Memory B cell (primary cell): ENCODE measurements around the gene CRYBA2.

Source experiments
- ATAC-seq: fragments of 150-1000 bp; cut with Tn5 transposase; 2 replicates; pipeline ENCODE4 v1.10.0; 2021; ENCODE audit warnings: low read depth, mild to moderate bottlenecking, moderate library complexity
- DNase-seq, 2 donors: peaks; one replicate each; pipeline ENCODE4 v3.0.0; 2022; ENCODE audit warnings: low spot score in 2 of 2
- H3K27ac Mint-ChIP-seq: one replicate; pipeline ENCODE4 v1.8.0; 2022; ENCODE audit warnings: mild to moderate bottlenecking, moderate library complexity, mixed read lengths
- H3K27me3 Mint-ChIP-seq: one replicate; pipeline ENCODE4 v1.8.0; 2022; ENCODE audit warnings: mixed read lengths
- H3K36me3 Mint-ChIP-seq: one replicate; pipeline ENCODE4 v1.8.0; 2022; ENCODE audit warnings: mild to moderate bottlenecking, mixed read lengths
- H3K4me1 Mint-ChIP-seq: one replicate; pipeline ENCODE4 v1.8.0; 2022; ENCODE audit warnings: mixed read lengths
- H3K4me3 Mint-ChIP-seq: one replicate; pipeline ENCODE4 v1.8.0; 2022; ENCODE audit warnings: mild to moderate bottlenecking, moderate library complexity, mixed read lengths
- H3K9me3 Mint-ChIP-seq: one replicate; pipeline ENCODE4 v1.8.0; 2022; ENCODE audit warnings: mixed read lengths

CRYBA2 gene

DNA sequence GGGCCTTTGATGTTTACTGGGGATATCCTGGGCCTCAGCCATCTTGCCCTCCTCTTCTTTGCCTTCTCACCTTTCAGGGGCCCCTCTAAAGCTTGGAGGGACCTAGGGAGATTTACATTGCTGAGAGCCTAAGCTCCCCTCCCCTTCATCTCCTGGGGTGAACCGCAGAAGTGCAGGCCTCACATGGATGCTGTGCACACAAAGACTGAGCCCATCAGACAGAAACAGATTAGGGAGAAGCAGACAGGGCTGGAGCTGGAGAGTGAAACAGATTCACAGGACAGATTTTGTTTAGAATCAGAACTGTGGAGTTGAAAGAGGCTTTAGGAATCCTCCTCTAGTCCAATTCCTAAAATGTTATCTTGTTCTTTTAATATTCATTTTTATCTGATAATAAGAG lies 37.2 kb downstream of the CRYBA2 start:
- H3K4me3 Mint-ChIP-seq: no peak overlapping the region
- peaks cover under 1% of the 10 kb centered on the region for H3K36me3 Mint-ChIP-seq
- H3K9me3 Mint-ChIP-seq: no peaks in the 10 kb centered on the region
- DNase-seq: no peak
- peaks cover 13% of the 10 kb centered on the region for H3K27me3 Mint-ChIP-seq
- H3K27ac Mint-ChIP-seq: no peak overlapping the region
- no peak for ATAC-seq
- peaks cover 5% of the 10 kb centered on the region for H3K4me1 Mint-ChIP-seq

GRCh38 chr2:218954541-218955300 lies 38.5 kb downstream of the CRYBA2 start:
- Mint-ChIP-seq H3K27ac (no peak overlapping the region), H3K4me1 (no peaks in the 10 kb centered on the region), H3K27me3 (peaks cover 14% of the 10 kb centered on the region), H3K4me3 (no peak overlapping the region), H3K9me3 (no peaks in the 10 kb centered on the region), H3K36me3 (no peaks in the 10 kb centered on the region)
- DNase-seq: no peak
- no peak for ATAC-seq

GRCh38 chr2:218953366-218953954 lies 39.8 kb downstream of the CRYBA2 start:
- ATAC-seq: no peak
- Mint-ChIP-seq H3K9me3 (no peaks in the 10 kb centered on the region), H3K27me3 (peaks cover 14% of the 10 kb centered on the region), H3K4me1 (no peaks in the 10 kb centered on the region), H3K4me3 (no peak overlapping the region), H3K27ac (no peak overlapping the region), H3K36me3 (no peaks in the 10 kb centered on the region)
- DNase-seq: no peak

- DNase-seq: no peak
- Mint-ChIP-seq H3K4me1 (no peaks in the 10 kb centered on the region), H3K27me3 (peaks cover 15% of the 10 kb centered on the region), H3K4me3 (no peak overlapping the region), H3K27ac (no peak overlapping the region), H3K9me3 (no peaks in the 10 kb centered on the region), H3K36me3 (no peaks in the 10 kb centered on the region)
- no peak for ATAC-seq
Measured at GRCh38 chr2:218952160-218952559, 41.1 kb downstream of the CRYBA2 start.

- Mint-ChIP-seq H3K4me3 (no peak overlapping the region), H3K4me1 (no peaks in the 10 kb centered on the region), H3K27ac (no peak overlapping the region), H3K27me3 (peaks cover 27% of the 10 kb centered on the region), H3K36me3 (no peaks in the 10 kb centered on the region), H3K9me3 (peaks cover under 1% of the 10 kb centered on the region)
- ATAC-seq (no peak), DNase-seq (no peak)
Measured at GRCh38 chr2:218946621-218947020, 46.6 kb downstream of the CRYBA2 start.

DNA sequence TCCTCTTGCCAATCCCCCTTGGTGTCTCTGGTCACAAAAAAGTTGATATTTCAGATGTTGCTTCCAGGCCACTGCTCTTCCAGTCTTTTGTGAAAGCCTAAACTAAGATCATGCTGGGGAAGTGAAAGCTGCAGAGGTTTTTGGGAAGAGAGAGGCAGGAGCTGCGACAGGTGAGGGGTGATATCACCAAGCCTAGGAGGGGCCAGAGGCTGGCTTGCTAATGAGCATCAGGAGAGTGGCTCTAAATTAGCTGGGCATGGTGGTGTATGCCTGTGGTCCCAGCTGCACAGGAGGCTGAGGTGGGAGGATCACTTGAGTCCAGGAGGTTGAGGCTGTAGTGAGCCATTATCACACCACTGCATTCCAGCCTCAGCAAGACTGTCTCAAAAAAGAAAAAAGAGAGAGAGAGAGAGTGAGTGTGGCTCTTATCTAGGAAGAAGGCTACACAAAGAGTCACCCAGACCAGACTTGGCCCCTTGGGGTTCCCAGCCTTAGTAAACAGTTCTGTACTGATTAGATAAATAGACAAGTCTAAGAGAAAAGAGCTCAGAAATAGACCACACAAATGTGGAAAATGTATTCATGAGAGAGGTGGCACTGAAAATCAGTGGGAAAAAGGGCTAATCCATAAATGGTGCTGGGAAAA lies 48.3 kb downstream of the CRYBA2 start:
- no peak for DNase-seq
- no peak for ATAC-seq
- no peak overlapping the region for H3K4me3 Mint-ChIP-seq
- H3K36me3 Mint-ChIP-seq: no peaks in the 10 kb centered on the region
- H3K4me1 Mint-ChIP-seq: no peaks in the 10 kb centered on the region
- H3K27ac Mint-ChIP-seq: no peak overlapping the region
- H3K27me3 Mint-ChIP-seq: peaks cover 28% of the 10 kb centered on the region
- H3K9me3 Mint-ChIP-seq: peaks cover 2% of the 10 kb centered on the region
